Hepatocyte (in vitro differentiated cells): Measurements from ENCODE around the gene PRKG1. TPM values are rescaled to one million over a fixed set of nuclear protein-coding genes. Genes with fewer than 3 reads are reported as not detected.

ENCODE experiments used
- DNase-seq: peaks from one replicate; pipeline ENCODE4 v3.0.0-alpha.2; 2016; ENCODE audit warnings: low spot score
- H2AFZ ChIP-seq: fragments of 200-600 bp; sonication (generic); 2 replicates; pipeline ENCODE4 v1.6.0; 2016; ENCODE audit warnings: antibody characterized with exemption, mild to moderate bottlenecking
- H3K27ac ChIP-seq: fragments of 200-600 bp; sonication (generic); 2 replicates; pipeline ENCODE4 v1.5.1; 2016; ENCODE audit warnings: mild to moderate bottlenecking
- H3K27me3 ChIP-seq: fragments of 200-600 bp; sonication (generic); 2 replicates; pipeline ENCODE4 v1.6.1; 2016
- H3K36me3 ChIP-seq: fragments of 200-600 bp; sonication (generic); replicated peaks from 2 replicates; pipeline ENCODE4 v1.5.1; 2016; ENCODE audit warnings: low read depth; ENCODE audit not compliant: insufficient read depth
- H3K4me1 ChIP-seq: fragments of 200-600 bp; sonication (generic); 2 replicates; pipeline ENCODE4 v1.5.1; 2016; ENCODE audit warnings: mild to moderate bottlenecking, moderate library complexity; ENCODE audit not compliant: insufficient read depth
- H3K4me2 ChIP-seq: fragments of 200-600 bp; sonication (generic); 2 replicates; pipeline ENCODE4 v1.6.0; 2016
- H3K4me3 ChIP-seq: fragments of 200-600 bp; sonication (generic); 2 replicates; pipeline ENCODE4 v1.5.1; 2016; ENCODE audit warnings: mild to moderate bottlenecking
- H3K79me2 ChIP-seq: fragments of 200-600 bp; sonication (generic); 2 replicates; pipeline ENCODE4 v1.6.0; 2017; ENCODE audit warnings: mild to moderate bottlenecking
- H3K9me2 ChIP-seq: fragments of 200-600 bp; sonication (generic); replicated peaks from 2 replicates; pipeline ENCODE4 v1.6.0; 2017; ENCODE audit warnings: mild to moderate bottlenecking; ENCODE audit not compliant: insufficient read depth
- H3K9me3 ChIP-seq: fragments of 200-600 bp; sonication (generic); 2 replicates; pipeline ENCODE4 v1.5.1; 2016; ENCODE audit warnings: low read depth, mild to moderate bottlenecking
- H4K20me1 ChIP-seq: fragments of 200-600 bp; sonication (generic); 2 replicates; pipeline ENCODE4 v1.6.0; 2016; ENCODE audit warnings: mild to moderate bottlenecking; ENCODE audit not compliant: insufficient read depth, poor library complexity, severe bottlenecking
- CTCF ChIP-seq: fragments of 200-600 bp; sonication (generic); IDR thresholded peaks from 2 replicates; pipeline ENCODE4 v1.5.1; 2016; ENCODE audit warnings: antibody characterized with exemption, mild to moderate bottlenecking; ENCODE audit not compliant: poor library complexity
- EZH2 ChIP-seq: fragments of 200-600 bp; sonication (generic); IDR thresholded peaks from 2 replicates; pipeline ENCODE4 v1.6.1; 2016; ENCODE audit warnings: antibody characterized with exemption, mild to moderate bottlenecking, borderline replicate concordance
- EZH2phosphoT487 ChIP-seq: fragments of 200-600 bp; sonication (generic); IDR thresholded peaks from one replicate; pipeline ENCODE4 v1.6.1; 2018; ENCODE audit warnings: antibody characterized with exemption, mild to moderate bottlenecking, low read depth, moderate library complexity; ENCODE audit not compliant: unreplicated experiment, severe bottlenecking
- WGBS: methylation state at CpG from one replicate; pipeline ENCODE4 v1.1.6; 2016; ENCODE audit warnings: low lambda C conversion rate; ENCODE audit errors: missing lambda C conversion rate; 5-methylcytosine and 5-hydroxymethylcytosine counted together
- microRNA counts: library from miRNA; unstranded; fragments of <30 nt; microRNA quantifications from one replicate; lab custom pipeline; 2017
- microRNA-seq: library from miRNA; unstranded; fragments of <30 nt; microRNA quantifications from one replicate; pipeline ENCODE4, GENCODE V29; 2017
- polyA plus RNA-seq: library from polyadenylated mRNA; unstranded; fragments of >200 nt; fragmentation: Nextera tagmentation; extraction: Ambion mirVana; gene quantifications from 2 replicates; pipeline ENCODE4 v1.2.1, GENCODE V29; 2016
- small RNA-seq: library from RNA; depleted of rRNA; stranded (forward); fragments of <200 nt; gene quantifications from one replicate; pipeline ENCODE3, GENCODE V24; 2014
- total RNA-seq: library from RNA; depleted of rRNA; stranded (reverse); fragments of >200 nt; gene quantifications from 2 replicates; pipeline ENCODE4 v1.2.3, GENCODE V29; 2014

The PRKG1 gene
- total and polyA plus RNA-seq, 2 experiments from 2014 or later = 4.0 to 8.1 TPM

GRCh38 chr10:52346394-52347326 lies 1272.4 kb downstream of the PRKG1 start:
- H3K4me3 ChIP-seq = no peak overlapping the region
- peaks cover 2% of the 10 kb centered on the region for H3K9me2 ChIP-seq
- H3K4me1 ChIP-seq = no peaks in the 10 kb centered on the region
- H3K27ac ChIP-seq = no peak overlapping the region
- H2AFZ ChIP-seq = no peak overlapping the region
- H3K9me3 ChIP-seq = no peaks in the 10 kb centered on the region
- no peaks in the 10 kb centered on the region for H4K20me1 ChIP-seq
- no peak for DNase-seq
- H3K36me3 ChIP-seq = no peaks in the 10 kb centered on the region
- no peak for TF ChIP-seq CTCF
- TF ChIP-seq EZH2 = no peak
- TF ChIP-seq EZH2phosphoT487 = no peak
- H3K4me2 ChIP-seq = no peak overlapping the region
- WGBS = 93% methylated on average over 21 of the region's 27 CpGs
- no peaks in the 10 kb centered on the region for H3K79me2 ChIP-seq
- H3K27me3 ChIP-seq = no peaks in the 10 kb centered on the region

DNA sequence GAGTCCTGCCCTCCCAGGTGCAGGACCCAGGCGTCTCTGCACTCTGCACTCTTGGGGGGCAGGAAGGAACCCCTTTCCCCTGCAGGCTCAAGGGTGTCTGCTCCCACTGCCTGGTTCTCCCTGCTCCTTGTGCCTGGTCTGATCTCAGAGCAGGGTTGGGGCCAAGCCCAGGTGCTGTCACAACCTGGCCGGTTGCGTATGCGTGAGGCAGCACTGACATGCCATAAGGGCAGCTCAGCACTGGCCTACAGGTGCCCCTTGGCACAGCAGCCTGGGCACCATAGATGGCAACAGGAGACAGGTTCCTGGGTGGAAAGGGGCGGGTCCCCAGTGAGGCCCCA lies 1273.0 kb downstream of the PRKG1 start:
- DNase-seq = no peak

More for the DNA sequence above, 1273.0 kb downstream of the PRKG1 start:
- Histone ChIP-seq H4K20me1 (no peaks in the 10 kb centered on the region), H3K4me2 (no peak overlapping the region), H3K27me3 (no peaks in the 10 kb centered on the region), H3K36me3 (no peaks in the 10 kb centered on the region), H3K4me3 (no peak overlapping the region), H3K4me1 (no peaks in the 10 kb centered on the region), H3K9me2 (peaks cover 2% of the 10 kb centered on the region), H2AFZ (no peak overlapping the region), H3K79me2 (no peaks in the 10 kb centered on the region), H3K9me3 (no peaks in the 10 kb centered on the region), H3K27ac (no peak overlapping the region)
- TF ChIP-seq EZH2 (no peak), EZH2phosphoT487 (no peak), CTCF (no peak)
- 96% methylated on average over 5 of the region's 5 CpGs for WGBS

MicroRNAs encoded within 50 kb of the gene (microRNA counts, 767-probe panel; counts per million panel counts)
- microRNA hsa-miR-605 (lab: Ali Mortazavi, UCI) = not detected

Small RNA genes within 50 kb of the gene (microRNA-seq; reads per million reads assigned to microRNA genes)
- 1.8 reads per million for gene MIR605

Small RNA genes within 50 kb of the gene (small RNA-seq; reads per million reads assigned to genes)
- 0.09 reads per million for gene MIR605

Other genes with a start within 250 kb of the PRKG1 start
- 47.6 and 50.0 TPM in 2 replicates for gene A1CF, start 188.9 kb upstream of the PRKG1 start, total RNA-seq
- 17.9 and 25.4 TPM in 2 replicates for gene A1CF, start 188.9 kb upstream of the PRKG1 start, polyA plus RNA-seq